Measurements from ENCODE around the gene LRRC61.
A peak's percentile ranks its signal among the peaks of the same experiment; 100 is the strongest.
"Not testable (repeated sequence)": the region's sequence is repeated elsewhere in the genome, so short reads cannot be mapped to it uniquely, and the experiment has no call there.

The LRRC61 gene, protein sequence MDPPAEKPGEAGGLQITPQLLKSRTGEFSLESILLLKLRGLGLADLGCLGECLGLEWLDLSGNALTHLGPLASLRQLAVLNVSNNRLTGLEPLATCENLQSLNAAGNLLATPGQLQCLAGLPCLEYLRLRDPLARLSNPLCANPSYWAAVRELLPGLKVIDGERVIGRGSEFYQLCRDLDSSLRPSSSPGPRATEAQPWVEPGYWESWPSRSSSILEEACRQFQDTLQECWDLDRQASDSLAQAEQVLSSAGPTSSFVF

DNA sequence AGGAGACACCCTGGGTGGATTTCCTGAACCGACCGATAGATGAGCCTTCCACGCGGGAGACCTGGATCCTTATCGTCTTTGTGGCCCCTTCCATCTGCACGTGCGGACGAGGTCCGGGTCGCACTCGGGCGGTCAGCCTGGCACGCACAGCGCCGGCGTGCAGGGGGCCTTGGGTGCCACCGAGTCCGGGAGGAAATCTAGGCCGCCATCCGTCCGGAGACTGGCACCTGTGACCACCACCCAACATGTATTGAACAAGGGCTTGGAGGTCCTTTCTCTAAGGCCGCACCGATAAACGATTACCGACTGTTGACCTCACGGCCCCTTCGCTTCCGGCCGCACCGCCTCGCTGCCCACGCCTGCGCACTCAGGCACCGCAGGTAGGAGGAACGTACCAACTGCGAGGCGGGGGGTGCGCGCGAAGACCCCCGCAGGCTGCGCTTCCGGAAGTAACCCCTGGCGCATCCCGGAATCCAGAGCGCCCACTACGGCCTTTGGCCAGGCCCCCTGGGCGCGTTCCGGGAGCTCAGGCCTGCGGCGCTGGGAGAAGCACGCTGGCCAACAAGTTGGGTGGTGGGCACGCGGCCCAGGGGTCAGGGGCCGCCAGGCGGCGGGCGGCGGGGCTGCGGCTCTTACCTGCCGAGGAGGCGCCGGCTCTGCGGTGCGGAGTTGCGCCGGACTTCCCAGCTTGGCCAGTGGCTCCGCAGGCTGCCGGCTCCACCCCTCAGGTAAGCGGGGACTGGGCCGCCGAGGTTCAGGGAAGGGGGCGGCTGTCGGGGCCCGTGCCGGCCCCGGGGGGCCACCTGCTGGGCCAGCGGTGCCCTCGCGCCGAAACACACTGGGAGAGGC lies at the start of gene LRRC61, which contains the start of gene ACTR3C:
Gene LRRC61, plus strand, starts transcription at position 523 of the 849 bp plus-strand sequence. CDS start 13,507 bp downstream, outside the sequence.
Gene ACTR3C, minus strand, starts transcription at position 713 of the 849 bp plus-strand sequence. CDS start 28,249 bp downstream, outside the sequence.
- DNase-seq: peak; percentile 81

DNA sequence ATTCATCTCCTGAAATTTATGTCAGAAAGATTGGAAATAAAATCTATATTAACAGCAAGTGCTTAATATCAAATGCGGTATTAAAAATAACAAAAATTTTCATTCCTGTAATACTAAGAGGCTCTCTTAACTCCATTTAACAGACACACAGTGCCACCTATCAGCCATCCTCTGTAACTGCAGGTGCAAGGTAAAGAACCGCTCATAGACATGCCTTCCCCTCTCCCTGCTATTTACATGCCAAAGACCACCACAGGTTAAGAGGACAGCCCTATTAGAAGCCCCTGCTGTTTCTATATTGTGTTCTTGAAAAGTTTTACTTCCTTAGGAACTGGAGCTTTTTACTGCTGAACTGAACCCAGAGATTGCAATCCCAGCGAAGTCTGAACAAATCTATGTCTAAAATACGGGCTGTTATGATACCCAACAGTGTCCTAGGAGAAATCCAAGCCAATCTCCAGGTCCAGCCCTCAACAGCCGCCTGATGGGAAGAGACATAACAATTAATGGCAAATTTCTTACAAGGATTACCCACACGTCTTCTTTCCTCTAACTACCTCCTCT lies 46.9 kb upstream of the LRRC61 start:
- DNase-seq: peak; percentile 62

DNA sequence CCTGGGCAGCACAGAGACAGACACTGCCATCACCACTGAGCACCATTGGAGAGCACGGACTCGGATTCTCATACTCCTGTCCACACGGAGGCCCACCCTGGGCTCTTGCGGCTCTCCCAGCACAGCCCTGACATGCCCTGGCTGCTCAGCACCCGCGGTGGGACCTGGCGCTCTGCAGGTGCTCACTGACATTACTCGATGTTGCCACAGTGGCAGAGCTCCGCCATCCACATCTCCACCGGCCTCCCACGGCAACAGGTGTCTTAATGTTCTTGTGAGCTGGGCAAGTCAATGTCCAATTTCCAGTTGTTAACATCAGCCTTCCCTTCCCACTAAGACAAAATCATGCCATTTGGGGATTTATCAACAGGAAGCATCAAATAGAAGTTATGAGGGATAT lies 44.8 kb upstream of the LRRC61 start:
- not testable (repeated sequence) for DNase-seq

DNA sequence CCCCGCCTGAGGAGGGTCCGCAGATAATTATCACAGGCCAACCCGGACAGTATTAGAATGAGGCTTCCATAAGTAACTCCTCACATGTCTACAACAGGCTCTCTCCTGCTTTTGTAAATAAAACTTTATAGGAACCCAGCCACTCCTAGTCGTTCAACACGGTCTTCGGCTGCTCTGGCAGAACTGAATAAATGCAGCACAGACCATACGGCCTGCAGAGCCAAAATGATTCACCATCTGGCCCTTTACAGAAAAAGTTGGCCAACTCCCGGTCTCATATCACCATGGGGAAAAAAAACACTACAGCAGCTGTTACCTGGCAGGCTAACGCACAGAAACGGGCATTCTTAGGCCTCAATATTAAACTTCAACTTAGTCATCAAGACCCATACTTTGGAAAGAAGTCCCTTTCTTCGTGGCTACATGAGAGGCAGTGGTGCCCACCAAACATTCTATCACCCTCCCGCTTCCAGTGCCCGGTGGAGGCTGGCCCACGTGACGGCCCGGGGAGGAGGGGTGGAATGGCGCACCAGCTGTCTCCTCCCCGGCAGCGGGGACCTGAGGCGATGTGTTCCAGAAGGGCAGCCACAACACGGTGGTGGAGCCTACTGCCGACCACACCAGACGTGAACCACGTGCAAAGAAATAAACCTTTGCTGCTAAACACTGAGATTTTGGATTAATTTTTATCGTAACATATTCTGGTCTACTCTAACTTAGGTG lies 41.3 kb upstream of the LRRC61 start:
- DNase-seq: peak; percentile 40

DNA sequence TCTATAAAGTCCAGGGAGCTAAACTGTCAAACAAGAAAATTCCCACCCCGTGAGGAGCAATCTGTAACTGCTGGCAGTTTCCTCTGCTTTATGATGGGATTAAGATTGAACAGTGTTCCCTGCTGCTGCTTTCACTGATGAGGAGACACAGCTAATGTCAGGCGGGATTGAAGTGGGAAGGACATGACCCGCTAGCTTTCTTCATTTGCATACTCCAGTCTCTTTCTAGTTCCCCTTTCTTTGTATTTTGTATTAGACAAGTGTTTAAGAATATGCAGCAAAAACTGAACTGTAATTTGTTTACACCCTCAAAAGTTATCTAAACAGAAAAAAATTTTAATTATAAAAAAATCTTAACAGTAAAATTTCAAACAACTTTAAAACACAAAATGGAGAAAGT lies 40.0 kb upstream of the LRRC61 start:
- DNase-seq: not testable (repeated sequence)

DNA sequence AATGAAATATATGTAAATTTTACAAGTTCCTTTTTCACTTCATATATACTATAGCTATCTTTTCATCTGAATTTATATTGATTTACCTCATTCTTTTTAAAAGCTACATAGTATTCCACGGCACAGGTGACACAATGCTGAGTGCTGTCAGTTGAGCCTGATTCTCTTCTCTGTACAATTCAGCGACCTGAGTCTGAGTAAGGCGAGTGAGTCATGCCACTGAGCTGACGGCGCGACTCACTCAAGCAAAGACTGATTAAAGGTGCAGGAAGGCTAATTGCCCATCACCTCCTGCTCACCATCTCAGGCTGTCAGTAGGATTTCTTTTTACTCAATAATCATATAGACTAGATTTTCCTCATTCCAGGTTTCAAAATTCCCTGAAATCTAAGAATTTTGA lies 39.5 kb upstream of the LRRC61 start:
- not testable (repeated sequence) for DNase-seq

DNA sequence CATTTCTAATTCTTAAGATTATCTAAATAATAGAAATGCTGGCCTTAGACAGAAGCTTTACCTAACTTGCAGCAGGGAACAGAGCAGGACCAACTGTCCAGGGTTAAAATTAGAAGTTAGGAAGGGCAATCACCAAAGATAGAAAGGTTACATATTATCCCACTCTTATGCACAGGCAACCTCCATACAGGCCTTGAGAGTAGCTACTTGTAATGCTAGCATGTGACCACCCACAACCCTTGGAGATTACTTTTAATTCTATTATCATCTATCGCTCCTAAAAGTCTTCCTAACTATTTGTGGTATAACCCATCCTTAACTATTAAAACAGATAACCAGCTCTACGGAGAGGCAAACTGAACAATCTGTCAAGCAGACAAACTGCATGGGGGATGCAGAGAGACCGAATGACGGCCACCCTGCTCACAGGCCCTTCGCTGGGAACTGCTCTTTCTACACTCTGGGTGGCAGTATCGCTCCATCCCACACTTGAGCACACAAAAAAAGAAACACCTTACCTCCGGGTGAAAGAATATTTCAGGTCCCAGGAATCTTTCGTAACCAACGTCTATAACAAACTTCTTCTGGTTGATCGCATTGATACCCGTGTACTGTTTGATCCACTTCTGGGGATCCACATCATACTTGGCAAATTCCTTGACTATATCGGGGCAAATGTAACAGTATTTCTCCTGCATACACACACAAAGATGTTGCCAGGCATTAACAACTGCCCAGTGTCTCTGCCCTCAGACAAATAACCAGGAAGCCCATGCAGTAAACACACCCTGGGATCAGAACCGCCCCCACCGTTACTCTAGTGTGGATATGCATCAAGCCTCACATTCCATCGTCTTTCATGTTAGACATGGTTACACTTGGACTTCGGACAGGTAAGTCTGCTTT lies 37.1 kb upstream of the LRRC61 start:
- peak; percentile 67 for DNase-seq

DNA sequence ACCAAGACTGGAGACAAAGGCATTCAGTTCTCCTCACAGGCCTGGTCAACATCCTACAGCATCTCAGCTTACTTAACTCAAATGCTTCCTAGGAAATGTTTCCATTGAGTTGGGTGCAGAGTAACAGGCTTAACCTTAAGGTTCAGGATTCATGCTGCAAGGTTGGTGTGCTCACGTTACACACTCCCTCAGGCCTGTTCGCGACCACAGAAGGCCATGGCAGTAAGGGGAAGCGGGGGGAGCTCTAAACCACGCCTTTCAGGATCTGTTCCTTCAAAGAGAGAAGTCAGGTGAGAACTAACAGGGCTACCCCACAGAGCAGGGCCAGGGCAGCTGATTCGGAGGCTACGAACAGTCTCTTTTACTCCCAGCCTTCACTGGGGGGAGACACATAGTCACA lies 35.3 kb upstream of the LRRC61 start:
- not testable (repeated sequence) for DNase-seq

DNA sequence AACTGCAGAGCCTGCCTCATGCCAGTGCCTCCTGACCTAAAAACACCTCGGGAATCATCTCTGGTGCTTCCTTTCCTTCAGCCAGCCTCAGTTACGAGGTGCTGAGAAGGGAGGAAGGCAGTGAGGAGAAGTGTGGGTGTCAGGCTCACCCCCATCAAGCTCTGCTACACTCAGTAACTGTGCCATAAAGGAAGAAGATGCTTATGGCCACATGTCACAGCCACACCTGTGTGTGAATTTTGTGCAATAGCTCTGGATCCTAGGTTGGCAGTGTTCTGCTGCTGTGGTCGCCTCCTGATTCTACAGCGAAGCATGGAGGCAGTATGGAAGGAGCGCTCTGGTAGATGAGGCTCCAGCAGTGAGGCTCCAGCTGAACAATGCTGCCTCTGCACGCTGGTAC lies 34.3 kb upstream of the LRRC61 start:
- not testable (repeated sequence) for DNase-seq

DNA sequence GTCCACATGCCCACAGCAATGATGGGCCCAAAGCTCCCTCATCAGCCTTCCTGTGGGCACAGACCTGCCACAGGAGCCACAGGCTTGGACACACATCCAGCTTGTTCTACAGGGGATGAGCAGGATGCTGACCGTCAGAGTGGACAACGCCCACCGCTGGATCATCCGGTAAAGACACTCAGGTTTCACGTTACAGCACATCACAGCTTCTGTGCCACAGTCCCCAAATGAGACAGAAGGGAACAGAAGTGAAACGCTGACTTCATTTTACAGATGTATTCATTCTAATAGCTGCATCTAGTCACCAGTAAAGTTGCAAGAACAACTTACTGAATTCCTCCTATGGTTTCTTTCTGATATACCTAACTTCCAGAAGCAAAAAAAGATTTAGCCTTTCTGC lies 32.8 kb upstream of the LRRC61 start:
- not testable (repeated sequence) for DNase-seq

DNA sequence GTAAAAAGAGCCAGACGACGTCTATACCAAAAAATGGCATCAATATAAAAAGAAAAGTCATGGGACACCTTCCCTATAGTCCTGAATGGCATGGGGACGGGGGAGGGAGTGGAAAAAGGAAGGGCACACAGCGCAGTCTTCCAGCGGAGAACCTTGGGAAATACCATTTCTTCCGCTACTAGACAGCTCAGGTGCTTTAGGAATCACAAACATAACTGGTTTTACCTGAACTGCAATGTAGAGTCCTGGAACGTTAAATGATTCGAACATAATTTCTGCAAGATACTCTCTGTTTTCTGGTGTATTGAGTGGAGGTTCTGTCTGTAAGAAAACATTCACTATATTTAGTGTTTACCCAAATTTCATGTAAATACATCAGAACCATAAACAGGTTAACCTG lies 28.1 kb upstream of the LRRC61 start:
- not testable (repeated sequence) for DNase-seq

DNA sequence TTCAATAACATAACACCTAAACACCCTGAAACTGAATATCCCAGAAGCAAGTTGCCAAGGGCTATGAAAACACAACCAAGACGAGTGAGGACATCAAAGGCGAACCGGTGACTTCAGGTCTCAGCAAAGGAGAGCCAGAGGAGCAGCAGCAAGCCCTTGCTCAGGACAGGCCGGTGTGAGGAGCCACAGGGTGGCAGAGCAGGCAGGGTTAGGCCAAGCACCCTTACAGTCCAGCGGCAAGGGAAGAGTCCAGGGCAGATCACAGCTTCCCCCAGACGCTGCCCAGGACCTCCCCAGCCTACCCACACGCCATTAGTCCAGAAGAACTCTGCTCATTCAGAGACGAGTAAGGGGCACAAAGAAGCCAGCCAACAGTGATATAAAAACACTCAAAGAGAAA lies 27.5 kb upstream of the LRRC61 start:
- not testable (repeated sequence) for DNase-seq

DNA sequence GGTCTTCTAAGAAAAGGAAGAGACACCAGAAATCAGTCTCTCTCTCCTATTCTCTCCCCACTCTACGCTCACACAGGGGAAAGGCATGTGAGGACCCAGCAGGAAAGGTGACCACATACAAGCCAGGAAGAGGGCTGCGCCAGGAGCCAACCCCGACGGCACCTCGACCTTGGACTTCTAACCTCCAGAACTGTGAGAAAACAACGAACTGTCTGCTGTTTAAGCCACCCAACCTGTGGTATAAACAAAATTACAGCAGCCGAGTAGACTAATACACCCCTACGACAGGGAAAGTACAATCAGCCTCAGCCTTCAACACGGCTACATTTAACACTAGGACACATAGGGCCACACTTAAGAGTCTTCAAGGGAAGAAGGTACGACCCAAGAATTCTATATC lies 26.4 kb upstream of the LRRC61 start:
- DNase-seq: not testable (repeated sequence)

DNA sequence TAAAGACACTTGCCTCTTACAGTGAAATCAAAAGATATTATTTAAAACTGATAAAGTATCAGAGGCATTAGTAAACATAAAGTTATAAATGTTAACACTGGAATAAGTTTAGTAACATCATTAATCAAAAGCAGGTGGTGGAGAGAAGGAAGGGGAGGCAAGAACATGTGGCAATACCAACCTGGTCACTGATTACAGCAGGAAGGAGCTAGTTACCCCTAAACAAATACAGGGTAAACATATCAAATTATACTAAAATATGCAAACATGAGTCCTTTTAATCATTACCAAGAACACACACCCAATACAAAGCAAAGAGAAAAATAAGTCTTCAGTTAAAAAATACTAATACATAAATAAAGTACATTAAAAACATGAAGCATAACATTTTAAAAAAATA lies 25.2 kb upstream of the LRRC61 start:
- DNase-seq: not testable (repeated sequence)

DNA sequence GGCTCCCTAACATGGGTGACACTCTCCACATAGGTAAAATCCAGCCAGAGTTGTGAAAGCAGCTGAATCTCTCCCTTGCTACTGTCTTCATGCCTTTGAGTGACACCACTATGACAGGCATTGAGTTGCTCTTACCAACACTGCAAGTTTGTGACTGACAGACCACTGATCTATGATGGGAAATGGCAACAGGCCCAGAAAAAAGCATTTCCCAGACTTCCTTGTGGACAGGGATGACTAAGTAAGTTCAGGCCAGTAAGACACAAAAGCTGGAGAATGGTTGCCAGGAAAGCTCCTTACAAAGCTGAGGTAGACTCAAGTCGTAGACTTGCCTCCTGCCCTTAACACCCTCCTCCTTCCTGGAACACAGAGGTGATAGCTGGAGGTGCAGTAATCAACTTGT lies 20.2 kb upstream of the LRRC61 start:
- not testable (repeated sequence) for DNase-seq

DNA sequence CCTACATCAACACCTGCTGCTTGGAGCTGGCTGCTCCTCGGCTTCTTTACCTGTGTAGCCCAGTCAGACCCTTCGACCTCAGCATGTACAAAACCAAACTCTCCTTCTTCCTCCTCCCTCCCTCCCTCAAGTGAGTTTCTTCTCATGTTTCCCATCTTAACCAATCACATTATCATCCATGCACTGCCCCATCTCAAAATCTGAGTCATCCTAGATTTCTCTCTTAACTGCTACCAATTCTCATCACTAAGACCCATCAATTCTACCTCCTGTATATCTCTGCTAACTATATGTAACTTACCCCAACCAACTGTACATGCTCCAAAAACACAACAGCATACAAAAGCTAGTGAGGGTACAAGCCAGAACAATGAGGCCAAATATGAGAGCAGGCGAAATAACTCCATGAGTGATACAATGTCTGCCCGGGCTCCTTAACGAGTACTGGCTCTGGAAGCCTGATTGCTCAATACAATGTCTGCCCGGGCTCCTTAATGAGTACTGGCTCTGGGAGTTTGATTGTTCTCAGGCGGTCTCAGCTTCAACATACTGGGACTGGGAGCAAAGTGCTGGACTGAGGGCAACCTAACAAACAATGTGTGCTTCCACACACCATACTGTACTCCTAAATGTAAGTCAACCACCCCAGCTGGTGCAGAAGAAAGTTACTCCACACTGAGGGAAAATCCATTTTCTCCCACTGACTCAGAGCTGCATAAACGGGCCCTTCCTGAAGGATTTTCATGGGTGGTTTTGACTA lies 18.5 kb upstream of the LRRC61 start:
- DNase-seq: not testable (repeated sequence)

DNA sequence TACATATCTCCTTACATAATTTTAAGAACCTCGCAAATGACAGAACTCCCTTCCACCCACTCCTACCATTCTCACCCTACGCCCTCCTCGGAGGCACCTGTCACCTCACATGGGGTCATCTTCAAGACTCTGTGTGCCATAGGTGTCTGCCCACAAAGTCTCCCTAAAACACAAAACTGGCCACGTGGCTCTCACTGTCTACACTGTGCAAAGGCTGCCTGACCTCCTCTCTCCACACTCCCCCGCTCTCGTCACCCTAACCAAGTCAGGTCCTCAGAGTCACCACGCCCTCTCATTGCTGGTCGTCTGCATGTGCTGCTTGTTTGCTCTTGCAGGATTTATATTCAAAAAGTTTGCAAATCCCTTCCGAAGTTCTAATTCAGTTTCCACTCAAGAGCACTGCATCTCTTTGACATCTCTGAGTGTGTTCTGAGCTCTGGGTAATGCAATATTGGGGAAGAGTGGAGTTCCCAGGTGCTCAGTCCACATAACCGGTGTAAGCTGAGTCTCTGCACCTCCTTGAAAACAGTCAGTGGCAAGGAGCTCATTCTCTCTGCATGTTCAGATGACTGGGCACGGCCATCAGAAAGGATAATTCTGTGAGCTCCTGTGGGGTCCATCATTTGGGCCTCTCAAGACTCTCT lies 17.8 kb upstream of the LRRC61 start:
- DNase-seq: not testable (repeated sequence)

DNA sequence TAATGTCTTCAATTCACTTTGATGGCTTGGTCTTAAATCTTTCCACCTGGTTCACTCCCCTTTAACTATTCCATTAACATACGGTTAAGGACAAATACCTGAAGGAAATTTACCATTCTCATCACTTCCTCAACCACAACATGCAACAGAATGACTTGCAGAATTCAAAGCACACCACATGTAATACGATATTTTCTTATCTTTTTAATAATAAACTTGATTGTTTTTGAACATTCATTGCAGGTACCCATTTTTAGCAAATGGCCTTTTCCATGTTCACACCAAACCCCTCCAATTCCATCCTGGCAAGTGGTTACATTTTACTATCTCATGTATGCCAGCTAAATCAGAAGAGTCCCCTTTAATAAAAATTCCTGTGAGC lies 17.3 kb upstream of the LRRC61 start:
- DNase-seq: not testable (repeated sequence)

DNA sequence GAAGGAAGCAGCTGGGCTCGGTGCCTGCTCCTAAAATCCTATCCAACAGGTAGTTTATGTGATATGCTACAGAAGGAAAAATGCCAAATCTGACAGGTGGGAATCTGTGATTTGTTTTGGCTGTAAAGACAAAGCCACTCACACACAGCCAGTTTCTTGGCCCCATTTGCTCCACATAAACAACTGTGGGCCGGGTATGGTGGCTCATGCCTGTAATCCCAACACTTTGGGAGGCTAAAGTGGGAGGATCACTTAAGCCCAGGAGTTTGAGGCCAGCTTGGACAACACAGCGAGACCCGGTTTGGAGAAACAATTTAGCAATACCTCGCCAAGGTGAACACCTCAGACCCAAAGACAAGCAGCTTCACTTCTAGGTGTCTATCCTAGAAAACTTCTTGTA lies 16.8 kb upstream of the LRRC61 start:
- DNase-seq: not testable (repeated sequence)

DNA sequence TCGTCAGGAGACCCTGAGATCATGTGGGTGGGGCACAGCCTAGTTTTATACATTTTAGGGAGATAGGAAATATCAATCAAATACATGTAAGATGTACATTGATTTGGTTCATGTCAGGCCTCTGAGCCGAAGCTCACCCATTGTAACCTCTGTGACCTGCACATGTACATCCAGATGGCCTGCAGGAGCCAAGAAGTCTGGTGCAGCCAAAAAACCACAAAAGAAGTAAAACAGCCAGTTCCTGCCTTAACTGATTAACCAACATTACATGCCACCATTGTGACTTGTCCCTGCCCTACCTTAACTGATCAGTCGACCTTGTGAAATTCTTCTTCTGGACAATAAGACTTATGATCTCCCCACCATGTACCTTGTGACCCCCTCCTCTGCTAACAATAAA lies 16.0 kb upstream of the LRRC61 start:
- no peak for DNase-seq

DNA sequence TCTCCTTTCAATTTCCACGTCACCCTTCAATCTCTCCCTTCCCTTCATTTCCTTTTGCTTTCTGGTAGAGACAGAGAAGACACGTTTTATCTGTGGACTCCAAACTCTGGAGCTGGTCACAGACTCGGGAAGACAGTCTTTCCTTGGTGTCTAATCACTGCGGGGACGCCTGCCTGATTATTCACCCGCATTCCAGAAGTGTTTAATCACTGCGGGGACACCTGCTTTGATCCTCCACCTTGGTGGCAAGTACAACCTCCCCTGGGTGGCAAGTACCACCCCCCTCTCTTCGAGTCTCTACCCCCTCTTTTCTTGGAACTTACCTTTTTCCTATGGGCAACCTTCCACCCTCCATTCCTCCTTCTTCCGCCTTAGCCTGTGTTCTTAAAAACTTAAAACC lies 15.3 kb upstream of the LRRC61 start:
- DNase-seq: no peak

All from NCI-H2171 treated with DMSO at 0.1 percent for 48 hours (cell line).